Activated T-cell treated with anti-CD3 and anti-CD28 coated beads for 48 hours (primary cell): ENCODE measurements around the gene CAMK4.

Experiments
- DNase-seq: peaks from one replicate; pipeline ENCODE4 v3.0.0-alpha.2; 2020; ENCODE audit warnings: low read depth

CAMK4 gene

GRCh38 chr5:111493031-111493430, 268.8 kb downstream of the CAMK4 start:
- no peak for DNase-seq

- DNase-seq: no peak
These were observed 270.3 kb downstream of the CAMK4 start for GRCh38 chr5:111494355-111494999.

GRCh38 chr5:111495159-111495558, 271.0 kb downstream of the CAMK4 start:
- no peak for DNase-seq

- DNase-seq: no peak
These were observed 274.2 kb downstream of the CAMK4 start for GRCh38 chr5:111498346-111498745.

GRCh38 chr5:111502956-111503355, 278.8 kb downstream of the CAMK4 start:
- no peak for DNase-seq

GRCh38 chr5:111505096-111505495, 280.9 kb downstream of the CAMK4 start:
- no peak for DNase-seq

- DNase-seq: no peak
These were observed 283.1 kb downstream of the CAMK4 start for GRCh38 chr5:111507276-111507675.

GRCh38 chr5:111509119-111509518, 284.9 kb downstream of the CAMK4 start:
- no peak for DNase-seq

GRCh38 chr5:111511174-111511830, 287.1 kb downstream of the CAMK4 start:
- no peak for DNase-seq

- DNase-seq: no peak
These were observed 287.7 kb downstream of the CAMK4 start for GRCh38 chr5:111511831-111512374.

- peak; percentile 93 for DNase-seq
These were observed 288.4 kb downstream of the CAMK4 start, which contains the start of gene STARD4 for GRCh38 chr5:111512375-111513130. Gene STARD4 (minus strand): TSS chr5:111512535. CDS start chr5:111507433, 5,102 bp downstream.

- no peak for DNase-seq
These were observed 288.9 kb downstream of the CAMK4 start for GRCh38 chr5:111513131-111513520.

GRCh38 chr5:111514087-111514486, 289.9 kb downstream of the CAMK4 start:
- no peak for DNase-seq

GRCh38 chr5:111517853-111518501, 293.8 kb downstream of the CAMK4 start:
- DNase-seq: no peak

GRCh38 chr5:111518777-111519176, 294.6 kb downstream of the CAMK4 start:
- DNase-seq: no peak

- no peak for DNase-seq
These were observed 296.7 kb downstream of the CAMK4 start for GRCh38 chr5:111520908-111521307.

- no peak for DNase-seq
These were observed 303.9 kb downstream of the CAMK4 start for GRCh38 chr5:111528056-111528455.

- DNase-seq: peak; percentile 64
These were observed 306.1 kb downstream of the CAMK4 start for GRCh38 chr5:111530298-111530740.

GRCh38 chr5:111532886-111533582, 308.9 kb downstream of the CAMK4 start:
- no peak for DNase-seq

GRCh38 chr5:111535879-111536549, 311.8 kb downstream of the CAMK4 start:
- no peak for DNase-seq
